Hematopoietic multipotent progenitor cell treated with erythropoietin and hydrocortisone succinate and interleukin-3 and kit ligand, for 15 days (in vitro differentiated cells): ENCODE measurements around the gene UBN2.
A peak's percentile ranks its signal among the peaks of the same experiment; 100 is the strongest.
"Not testable (repeated sequence)": the region's sequence is repeated elsewhere in the genome, so short reads cannot be mapped to it uniquely, and the experiment has no call there.

Experiments used
- DNase-seq: peaks from one replicate; pipeline ENCODE4 v3.0.0-alpha.2; 2015; ENCODE audit warnings: low spot score

UBN2 gene

DNA sequence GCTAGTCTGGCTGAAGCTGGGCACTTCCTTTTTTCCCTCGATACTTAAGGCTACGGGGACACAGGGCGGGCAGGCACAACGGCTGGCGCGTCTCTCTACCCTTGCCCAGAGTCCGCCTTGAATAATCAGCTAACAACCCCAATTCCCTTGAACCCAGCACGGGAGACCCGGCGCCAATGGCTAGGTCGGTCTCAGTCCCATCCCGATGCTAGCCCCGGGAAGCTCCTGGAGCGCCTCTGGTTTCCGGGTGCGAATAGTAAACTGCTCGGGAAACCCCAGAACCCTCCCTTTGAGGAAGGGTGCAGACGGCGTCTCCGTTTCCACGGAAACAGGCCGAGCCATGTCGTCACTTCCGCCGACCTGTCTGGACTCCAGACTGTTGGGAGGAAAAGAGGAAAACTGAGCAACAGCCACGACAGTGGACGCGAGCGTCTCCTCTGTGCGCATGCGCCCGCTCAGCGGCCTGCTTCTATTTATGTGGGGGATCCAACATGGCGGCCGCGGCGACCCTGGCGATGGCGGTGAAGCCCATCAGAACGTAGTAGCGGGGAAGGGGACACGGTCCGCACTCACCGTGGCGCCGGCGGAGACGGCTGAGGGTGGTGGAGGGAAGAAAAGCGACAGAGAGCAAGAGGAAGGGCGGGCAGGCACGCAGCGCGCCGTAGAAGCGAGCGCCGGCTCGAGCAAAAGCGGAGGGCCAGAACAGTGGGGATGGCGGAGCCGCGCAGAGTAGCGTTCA is at the start of gene UBN2:
TSS of gene UBN2 (plus strand) at position 464 of the 739 bp plus-strand sequence. CDS start at position 712, 248 bp downstream.
- DNase-seq, result peak; percentile 96

DNA sequence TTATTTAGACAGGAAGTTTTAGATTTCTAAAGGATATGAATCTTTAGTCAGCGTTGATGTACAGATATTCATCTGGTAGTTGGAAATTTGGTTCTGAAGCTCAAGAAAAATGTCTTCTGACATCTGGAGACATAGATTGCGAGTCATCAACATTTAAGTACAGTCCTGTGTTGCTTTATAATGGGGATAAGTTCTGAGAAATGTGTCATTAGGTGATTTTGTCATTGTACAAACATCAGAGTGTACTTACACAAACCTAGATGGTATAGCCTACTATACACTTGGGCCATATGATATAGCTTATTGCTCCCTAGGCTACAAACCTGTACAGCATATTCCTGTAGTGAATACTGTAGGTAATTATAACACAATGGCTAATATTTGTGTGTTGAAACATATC is 49.6 kb upstream of the UBN2 start:
- DNase-seq, result peak; percentile 32

DNA sequence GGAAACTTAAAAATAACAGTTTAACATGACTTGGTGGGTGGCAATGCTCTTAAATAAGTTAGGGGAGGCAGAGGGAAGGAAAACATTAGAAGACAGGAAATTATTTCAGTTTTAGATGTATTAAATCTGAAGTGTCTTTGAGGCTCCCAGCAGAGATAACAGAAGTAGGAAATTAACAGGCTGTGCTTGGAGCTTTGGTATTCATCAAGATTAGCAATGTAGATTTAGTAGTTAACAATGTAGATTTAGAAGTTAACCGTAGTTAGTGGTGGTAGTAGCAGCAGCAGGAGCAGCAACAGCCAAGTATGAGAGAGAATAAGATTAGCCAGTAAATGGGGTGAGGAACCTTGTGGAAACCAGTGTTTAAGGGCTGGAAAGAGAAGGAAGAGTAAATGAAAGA is 48.7 kb upstream of the UBN2 start:
- DNase-seq, result no peak

DNA sequence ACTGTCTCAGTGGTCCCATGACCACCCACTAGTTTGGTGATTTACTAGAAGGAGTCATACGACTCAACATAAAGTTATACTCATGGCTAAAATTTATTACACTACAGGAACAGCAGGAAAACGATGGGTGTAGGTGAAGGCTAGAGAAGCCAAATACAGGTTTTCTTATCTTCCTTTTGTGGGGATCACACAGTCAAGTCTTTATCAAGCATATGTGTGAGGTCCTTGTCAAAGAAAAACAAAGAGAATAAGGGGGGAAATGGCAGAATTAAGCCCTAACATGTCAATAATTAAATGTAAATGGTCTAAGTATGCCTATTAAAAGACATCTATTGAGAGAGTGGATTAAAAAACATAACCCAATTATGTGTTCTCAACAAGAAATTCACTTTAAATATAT is 47.8 kb upstream of the UBN2 start:
- DNase-seq, result peak; percentile 49

DNA sequence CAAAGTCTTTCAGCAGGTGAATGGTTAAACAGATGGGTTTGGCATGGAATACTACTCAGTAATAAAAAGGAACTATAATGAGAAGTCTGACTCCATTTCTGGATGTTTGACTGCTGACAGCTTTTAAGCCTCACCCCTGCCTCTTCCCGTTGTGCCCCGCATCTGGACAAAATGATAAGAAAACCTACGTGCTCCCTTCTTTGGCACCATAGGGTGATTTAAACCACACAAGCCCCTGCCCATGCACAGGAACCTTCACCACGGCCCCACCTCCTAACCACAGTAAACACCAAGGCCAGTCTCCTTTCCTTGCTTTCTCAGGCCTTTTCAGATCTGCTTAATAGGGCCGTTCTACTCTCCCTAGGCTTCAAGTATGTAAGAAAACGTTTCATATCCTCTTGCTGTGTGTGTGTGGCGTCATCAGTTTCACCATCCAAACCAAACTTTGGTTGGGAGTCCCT is 47.1 kb upstream of the UBN2 start:
- peak; percentile 93 for DNase-seq

DNA sequence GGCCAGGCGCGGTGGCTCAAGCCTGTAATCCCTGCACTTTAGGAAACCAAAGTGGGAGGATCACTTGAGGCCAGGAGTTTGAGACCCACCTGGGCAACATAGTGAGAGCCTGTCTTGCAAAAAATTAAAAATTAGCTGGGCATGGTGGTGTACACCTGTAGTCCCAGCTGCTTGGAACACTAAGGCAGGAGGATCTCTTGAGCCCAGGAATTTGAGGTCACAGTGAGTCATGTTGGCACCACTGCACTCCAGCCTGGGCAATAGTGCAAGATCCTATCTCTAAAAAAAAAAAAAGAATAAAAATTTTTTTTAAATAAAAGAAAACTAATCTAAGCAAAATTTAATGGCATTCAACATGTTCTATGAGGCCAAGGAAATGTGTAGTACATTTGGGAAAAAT is 44.9 kb upstream of the UBN2 start:
- peak; percentile 34 for DNase-seq

DNA sequence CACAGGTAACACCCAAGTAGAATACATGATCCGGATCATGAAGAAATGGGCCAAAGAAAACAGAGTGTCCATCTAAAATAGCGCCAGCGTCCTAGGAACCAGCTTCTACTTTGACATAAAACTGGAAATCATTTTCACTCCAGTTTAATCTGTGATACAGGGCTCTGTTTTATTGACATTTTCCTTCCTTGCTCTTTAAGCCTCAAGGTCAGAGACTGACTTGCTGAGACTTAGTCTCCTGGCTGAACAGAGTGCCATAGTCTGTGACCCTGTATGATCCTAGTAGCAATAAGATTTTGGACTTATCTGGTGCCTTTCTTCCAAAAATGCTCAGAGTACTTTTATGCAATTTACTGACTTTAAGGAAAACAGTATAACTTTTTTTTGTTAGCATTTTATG is 41.7 kb upstream of the UBN2 start:
- DNase-seq, result no peak

DNA sequence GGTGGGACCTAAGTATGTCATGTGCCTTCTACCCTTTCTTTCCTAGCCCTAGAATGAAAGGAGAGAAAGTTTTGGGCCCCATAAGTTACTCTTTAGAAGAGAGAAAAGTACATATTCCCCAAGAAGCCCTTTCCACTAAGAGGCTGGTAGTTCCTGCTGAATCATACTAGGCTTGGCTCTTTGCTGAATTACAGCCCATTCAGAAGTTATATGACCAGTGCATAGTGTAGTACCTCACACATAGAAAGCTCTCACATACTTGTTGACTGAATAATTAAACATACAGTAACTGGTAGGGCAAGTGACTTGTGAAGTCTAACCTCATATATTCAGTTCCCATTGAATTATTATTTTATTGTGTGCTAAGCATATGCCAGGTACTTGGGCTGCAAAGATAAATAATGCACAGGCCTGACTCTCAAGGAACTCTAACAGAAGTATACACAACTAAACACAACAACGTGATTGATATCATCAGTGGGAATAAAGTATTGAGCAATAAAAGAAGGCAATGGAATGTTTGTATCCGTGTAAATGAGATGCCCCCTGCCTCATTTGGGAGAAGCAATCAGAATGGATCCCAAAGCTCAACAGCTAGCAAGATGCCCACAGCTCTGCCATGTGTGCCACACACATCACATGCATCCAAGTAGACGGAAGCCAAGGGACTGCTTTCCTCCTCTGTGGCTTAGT is 38.9 kb upstream of the UBN2 start:
- peak; percentile 29 for DNase-seq

DNA sequence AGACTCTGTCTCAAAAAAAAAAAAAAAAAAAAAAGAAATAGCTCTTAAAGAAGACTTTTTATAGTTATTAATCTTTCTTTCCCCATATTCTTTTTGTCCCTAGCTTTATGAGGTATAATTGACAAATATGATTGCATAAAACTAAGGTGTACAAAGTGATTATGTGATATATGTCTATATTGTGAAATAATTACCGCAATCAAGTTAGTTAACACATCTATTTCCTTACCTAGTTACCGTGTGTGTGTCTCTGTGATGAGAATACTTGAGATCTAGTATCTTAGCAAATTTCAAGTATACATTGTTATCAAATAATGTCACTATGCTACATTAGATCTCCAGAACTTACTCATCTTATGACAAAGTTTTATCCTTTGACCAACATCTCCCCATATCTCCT is 30.7 kb upstream of the UBN2 start:
- no peak for DNase-seq

DNA sequence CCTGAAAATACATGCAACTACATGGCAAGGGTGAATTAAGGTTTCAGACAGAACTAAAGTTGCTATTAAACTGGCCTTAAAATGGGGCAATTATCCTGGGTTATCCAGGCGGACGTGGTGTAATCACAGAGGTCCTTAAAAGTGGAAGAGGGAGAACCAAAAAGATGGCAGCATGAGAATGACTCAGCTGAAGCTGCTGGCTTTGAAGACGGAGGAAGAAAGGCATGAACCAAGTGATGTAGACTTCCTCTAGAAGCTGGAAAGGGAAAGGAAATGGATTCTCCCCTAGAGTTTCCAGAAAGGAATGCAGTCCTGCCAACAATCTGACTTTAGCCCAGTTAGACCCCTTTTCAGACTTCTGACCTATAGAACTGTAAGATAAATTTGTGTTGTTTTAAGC is 27.0 kb upstream of the UBN2 start:
- no peak for DNase-seq

DNA sequence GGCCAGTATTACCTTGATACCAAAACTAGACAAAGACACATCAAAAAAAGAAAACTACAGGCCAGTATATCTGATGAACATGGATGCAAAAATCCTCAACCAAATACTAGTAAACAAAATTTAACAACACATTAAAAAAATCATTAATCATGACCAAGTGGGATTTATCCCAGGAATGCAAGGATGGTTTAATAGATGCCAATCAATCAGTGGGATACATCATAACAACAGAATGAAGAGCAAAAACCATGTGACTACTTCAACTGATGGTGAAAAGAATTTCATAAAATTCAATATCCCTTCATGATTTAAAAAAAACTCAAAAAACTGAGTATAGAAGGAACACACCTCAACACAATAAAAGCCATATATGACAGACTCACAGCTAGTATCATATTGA is 25.2 kb upstream of the UBN2 start:
- no peak for DNase-seq

DNA sequence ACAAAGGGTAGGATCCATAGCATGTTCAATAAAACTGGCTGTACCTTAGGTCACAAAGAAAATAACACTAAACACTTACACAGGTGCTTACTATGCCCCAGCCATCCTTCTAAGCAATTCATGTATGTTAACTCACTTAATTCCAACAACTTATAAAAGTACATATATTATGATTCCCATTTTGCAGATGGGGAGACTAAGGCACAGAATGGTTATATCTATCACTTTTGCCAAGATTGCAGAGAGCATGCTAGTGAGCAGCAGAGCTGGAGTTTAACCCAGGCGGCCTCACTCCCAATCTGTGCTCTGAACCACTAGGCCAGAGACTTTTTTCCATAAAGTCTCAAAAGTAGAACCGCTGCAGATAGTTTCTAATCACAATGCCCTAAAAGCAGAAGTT is 18.9 kb upstream of the UBN2 start:
- no peak for DNase-seq

DNA sequence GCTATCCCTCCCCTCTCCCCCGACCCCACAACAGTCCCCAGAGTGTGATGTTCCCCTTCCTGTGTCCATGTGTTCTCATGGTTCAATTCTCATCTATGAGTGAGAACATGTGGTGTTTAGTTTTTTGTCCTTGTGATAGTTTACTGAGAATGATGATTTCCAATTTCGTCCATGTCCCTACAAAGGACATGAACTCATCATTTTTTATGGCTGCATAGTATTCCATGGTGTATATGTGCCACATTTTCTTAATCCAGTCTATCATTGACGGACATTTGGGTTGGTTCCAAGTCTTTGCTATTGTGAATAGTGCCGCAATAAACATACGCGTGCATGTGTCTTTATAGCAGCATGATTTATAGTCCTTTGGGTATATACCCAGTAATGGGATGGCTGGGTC is 17.5 kb upstream of the UBN2 start:
- not testable (repeated sequence) for DNase-seq

DNA sequence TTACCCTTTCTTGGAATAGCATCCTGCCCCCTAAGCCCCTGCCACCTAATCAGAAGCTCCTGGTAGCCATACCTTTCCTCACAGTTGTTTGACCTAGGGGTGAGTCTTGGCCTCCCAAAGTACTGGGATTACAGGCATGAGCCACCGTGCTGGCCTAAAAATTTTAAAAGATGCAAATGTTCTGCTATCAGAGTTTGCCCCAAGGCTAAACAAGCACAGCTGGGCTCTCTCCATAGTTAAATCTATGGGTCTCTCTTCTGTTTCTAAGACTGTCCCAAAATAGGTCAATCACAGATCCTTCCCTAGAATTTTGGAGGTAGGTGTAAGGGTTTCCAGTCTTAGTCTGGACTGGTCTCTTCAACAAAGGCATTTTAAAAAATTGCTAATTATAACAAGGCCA is 12.9 kb upstream of the UBN2 start:
- DNase-seq, result no peak

DNA sequence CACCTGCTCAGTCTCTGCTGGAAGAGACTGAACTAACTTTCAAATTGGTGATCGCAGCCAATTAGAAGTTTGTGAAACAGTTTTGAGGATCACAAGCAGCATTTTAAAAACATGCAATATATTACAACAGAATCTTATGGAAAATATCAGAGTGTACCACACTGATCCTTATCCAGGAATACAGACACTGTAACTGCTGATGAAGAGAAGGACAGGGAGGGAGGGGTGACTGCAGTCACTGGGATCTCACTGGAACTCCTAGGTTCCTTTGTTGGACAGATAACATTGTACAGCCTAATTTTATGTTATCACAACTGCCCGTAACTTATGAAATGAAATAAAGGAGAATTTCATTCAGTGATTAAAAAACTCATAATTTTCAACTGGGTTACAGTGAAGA is 6.8 kb upstream of the UBN2 start:
- no peak for DNase-seq

DNA sequence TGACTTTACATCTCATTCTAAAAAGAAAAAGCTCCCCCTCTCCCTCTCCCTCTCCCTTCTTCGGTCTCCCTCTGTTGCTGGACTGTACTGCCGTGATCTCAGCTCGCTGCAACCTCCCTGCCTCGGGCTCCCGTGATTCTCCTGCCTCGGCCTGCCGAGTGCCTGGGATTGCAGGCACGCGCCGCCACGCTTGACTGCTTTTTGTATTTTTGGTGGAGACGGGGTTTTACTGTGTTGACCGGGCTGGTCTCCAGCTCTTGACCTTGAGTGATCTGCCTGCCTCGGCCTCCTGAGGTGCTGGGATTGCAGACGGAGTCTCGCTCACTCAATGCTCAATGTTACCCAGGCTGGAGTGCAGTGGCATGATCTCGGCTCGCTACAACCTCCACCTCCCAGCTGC is 6.2 kb upstream of the UBN2 start:
- not testable (repeated sequence) for DNase-seq

DNA sequence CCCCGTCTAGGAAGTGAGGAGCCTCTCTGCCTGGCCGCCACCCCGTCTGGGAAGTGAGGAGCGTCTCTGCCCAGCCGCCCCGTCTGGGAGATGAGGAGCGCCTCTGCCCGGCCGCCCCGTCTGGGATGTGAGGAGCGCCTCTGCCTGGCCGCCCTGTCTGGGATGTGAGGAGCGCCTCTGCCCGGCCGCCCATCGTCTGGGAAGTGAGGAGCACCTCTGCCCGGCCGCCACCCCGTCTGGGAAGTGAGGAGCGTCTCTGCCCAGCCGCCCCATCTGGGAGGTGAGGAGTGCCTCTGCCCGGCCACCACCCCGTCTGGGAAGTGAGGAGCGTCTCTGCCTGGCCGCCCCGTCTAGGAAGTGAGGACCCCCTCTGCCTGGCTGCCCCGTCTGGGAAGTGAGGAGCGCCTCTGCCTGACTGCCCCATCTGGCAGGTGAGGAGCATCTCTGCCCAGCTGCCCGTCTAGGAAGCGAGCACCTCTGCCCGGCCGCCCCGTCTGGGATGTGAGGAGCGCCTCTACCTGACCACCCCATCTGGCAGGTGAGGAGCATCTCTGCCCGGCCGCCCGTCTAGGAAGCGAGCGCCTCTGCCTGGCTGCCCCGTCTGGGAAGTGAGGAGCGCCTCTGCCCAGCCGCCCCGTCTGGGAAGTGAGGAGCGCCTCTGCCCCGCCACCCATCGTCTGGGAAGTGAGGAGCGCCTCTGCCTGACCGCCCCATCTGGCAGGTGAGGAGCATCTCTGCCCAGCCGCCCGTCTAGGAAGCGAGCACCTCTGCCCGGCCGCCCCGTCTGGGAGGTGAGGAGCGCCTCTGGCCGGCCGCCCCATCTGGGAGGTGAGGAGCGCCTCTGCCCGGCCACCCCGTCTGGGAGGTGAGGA is 5.5 kb upstream of the UBN2 start:
- not testable (repeated sequence) for DNase-seq

DNA sequence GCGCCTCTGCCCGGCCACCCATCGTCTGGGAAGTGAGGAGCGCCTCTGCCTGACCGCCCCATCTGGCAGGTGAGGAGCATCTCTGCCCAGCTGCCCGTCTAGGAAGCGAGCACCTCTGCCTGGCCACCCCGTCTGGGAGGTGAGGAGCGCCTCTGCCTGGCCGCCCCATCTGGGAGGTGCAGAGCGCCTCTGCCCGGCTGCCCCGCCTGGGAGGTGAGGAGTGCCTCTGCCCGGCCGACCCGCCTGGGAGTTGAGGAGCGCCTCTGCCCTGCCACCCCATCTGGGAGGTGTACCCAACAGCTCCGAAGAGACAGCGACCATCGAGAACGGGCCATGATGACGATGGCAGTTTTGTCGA is 4.9 kb upstream of the UBN2 start:
- not testable (repeated sequence) for DNase-seq

DNA sequence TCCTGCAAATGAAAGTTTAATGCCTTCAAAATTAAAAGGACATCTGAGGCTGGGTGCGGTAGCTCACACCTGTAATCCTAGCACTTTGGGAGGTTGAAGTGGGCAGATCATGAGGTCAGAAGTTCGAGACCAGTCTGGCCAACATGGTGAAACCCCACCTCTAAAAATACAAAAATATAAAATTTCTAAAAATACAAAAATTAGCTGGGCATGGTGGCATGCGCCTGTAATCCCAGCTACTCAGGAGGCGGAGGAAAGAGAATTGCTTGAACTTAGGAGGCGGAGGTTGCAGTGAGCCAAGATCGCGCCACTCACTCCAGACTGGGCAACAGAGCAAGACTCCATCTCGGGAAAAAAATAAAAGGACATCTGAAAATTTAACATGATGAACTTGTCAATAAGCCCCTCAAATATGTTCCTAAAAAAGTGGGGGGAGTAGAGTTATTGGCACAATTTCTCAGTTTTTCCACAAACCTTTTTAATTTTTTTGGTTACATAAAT is 4.0 kb upstream of the UBN2 start:
- DNase-seq, result not testable (repeated sequence)

DNA sequence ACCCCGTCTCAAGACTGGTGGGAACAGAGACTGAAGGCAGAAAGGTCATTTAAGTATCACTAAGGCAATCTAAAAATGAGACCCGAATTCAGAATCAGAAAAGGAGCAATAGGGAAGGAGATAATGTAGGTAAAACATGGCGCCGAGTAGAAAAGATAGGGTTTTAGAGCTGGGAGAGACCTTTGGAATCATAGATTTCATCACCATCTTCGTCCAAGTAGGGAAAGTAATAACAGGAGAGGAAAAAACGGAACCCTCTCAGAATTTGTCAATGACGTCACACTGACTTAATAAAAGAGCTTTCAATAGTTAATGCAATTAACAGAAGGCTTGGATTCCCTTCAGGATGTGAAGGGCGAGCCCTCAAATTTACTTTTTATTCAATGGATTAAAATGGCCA is 1.0 kb upstream of the UBN2 start:
- no peak for DNase-seq

DNA sequence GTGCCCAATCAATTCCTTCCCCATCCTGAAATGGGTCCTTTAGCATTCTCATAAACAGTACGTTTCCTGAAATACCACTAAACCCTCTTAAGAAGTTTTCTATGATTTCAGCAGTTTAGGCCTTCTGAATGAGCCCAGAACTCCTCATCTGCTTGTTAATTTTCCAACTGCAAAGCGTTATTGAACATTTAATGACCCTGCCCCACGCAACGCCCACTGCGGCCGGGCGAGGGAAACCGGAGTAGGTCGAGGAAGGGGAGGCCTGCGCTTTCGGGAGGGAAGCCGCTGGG is 608 bp upstream of the UBN2 start:
- no peak for DNase-seq

DNA sequence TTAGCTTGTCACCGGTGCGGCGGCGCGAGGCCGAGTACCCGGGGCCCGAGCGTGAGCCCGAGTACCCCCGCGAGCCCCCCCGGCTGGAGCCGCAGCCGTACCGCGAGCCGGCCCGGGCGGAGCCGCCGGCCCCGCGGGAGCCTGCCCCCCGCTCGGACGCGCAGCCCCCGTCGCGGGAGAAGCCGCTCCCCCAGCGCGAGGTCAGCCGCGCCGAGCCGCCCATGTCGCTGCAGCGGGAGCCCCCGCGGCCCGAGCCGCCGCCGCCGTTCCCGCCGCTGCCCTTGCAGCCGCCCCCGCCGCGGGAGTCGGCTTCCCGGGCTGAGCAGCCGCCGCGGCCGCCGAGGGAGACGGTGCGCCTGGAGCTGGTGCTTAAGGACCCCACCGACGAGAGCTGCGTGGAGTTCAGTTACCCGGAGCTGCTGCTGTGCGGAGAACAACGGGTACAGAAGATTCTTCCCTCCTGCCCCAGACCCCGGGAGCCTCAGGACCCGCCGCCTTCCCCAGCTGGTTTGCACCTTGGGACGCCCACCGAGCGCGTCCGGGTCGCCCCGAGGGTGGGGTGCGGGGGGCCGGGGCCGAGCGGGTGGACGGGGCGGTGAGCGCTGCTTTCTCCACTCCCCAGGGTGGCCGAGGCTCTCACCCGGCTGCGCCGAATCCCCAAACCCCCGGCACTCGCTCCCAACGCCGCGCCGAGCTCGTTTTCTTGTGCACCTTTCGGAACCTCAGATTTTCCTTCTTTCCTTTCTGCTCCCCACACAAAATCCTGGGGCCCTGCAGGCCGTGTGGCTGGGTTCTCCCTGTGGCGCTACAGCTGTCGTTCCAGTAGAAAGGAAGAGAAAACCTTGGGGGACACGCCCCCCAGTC is 708 bp downstream of the UBN2 start:
- DNase-seq, result peak; percentile 56
